HCT116 (cell line): ENCODE results near the gene OAS2.

Source experiments
- FOSL1 ChIP-seq: IDR thresholded peaks from 2 replicates; pipeline ENCODE4 v1.6.1; 2012; ENCODE audit warnings: low read depth
- POLR2AphosphoS5 ChIP-seq: IDR thresholded peaks from 2 replicates; pipeline ENCODE4 v1.6.1; 2011; ENCODE audit warnings: mild to moderate bottlenecking, low read depth, low read length, moderate library complexity
- RAD21 ChIP-seq: IDR thresholded peaks from 2 replicates; pipeline ENCODE4 v1.6.1; 2012; ENCODE audit warnings: low read depth, mild to moderate bottlenecking

DNA sequence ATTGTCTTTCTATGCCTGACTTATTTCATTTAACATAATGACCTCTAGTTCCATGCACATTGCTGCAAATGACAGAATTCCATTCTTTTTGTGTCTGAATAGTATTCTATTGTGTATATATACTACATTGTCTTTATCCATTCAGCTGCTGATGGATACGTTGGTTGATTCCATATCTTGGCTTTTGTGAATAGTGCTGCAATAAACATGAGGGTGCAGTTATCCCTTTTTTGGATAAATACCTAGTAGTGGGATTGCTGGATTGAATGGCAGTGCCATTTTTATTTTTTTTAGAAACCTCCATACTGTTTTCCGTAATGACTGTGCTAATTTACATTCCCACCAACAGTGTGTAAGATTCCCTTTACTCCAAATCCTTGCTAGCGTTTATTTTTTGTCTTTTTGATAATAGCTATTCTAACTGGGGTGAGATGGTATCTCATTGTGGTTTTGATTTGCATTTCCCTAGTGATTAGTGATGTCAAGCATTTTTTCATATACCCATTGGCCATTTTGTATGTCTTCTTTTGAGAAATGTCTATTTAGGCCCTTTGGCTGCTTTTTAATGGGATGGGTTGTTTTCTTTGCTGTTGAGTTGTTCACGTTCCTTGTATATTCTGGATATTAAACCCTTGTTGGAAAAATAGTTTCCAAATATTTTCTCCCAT is 2.3 kb downstream of the OAS2 start:
- TF ChIP-seq RAD21, result no peak
- TF ChIP-seq POLR2AphosphoS5, result no peak
- TF ChIP-seq FOSL1, result no peak
